ENCODE measurements around the gene SLC6A6. TPM values are rescaled to one million over a fixed set of nuclear protein-coding genes. Genes with fewer than 3 reads are reported as not detected.
"Not testable (repeated sequence)": the region's sequence is repeated elsewhere in the genome, so short reads cannot be mapped to it uniquely, and the experiment has no call there.

The SLC6A6 gene
- total RNA-seq, 2 donors from 2014 or later: 6.7 to 8.3 TPM

DNA sequence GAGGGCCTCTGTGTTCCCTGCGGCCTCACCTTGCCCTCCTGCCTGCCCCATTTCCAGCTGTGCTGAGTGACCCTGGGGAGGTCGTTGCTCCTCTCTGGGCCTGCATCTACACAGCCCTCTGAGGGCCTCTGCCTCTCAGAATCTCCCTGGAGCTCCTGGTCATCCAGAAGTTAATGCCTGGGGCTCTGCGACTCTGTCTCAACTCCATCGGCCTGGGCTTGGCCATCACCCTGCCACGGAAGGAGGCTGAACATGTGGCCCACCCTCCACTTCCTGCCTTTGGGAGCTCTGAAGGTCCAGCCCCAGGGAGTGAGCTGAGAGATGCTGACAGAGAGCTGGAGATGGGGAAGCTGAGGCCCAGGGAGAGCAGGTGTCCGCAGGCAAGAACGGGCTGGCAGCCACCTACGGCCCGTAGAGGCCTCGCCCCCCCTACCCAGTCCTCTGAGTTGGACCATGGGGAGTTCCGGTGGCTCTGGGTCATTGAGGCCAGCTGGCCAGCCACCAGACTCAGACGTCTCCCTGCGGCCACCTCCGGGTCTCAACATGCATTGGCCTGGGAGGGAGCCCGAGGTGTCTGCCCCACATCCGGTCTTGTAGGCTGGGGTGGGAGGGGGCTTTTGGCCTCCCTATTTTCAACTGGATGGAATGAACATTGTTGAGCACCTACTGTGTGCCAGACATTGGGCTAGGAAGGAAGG, 103.5 kb downstream of the SLC6A6 start:
- ATAC-seq: no peak
- intact Hi-C loops (cut with DNase I, micrococcal nuclease): loop anchor here in 1 of 2 donors (5.0 to 10.0 kb wide), 2 partner anchors 41 to 409 kb away; no protein-coding TSS in a partner anchor
- no peak for DNase-seq

DNA sequence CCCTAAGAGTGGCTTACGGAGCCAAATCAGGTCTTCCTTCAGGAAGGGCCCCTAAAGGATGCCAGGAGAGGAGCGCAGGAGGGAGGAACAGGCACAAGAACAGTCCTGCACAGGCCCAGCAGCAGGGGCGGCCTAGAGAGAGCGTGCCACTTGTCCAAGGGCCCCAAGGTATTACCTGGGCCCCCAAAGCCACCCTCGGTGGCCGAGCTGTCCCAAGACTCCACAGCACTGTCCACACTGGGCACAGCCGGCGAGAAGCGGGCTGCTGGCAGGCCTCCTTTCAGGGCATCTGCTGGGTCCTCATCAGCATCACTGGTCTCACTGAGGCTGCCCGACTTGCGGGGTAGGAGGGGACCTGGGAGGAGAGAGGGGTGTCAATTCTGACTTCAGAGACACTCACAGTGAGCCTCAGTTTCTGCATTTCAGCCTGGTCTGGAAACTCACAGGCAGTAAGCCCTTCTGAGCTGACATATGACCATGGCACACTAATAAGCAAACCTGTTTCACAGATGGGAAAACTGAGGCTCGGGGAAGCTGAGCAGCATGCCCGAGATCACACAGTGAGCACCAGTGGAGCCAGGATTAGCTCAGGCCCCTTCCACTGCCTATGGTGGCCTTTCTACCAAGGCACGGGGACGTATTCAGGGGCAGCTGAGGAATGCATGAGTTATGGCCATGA, 104.4 kb downstream of the SLC6A6 start:
- ATAC-seq (no peak), DNase-seq (no peak)
- intact Hi-C loops (cut with DNase I, micrococcal nuclease): loop anchor here in 1 of 2 donors (5.0 to 10.0 kb wide), 2 partner anchors 41 to 408 kb away; no protein-coding TSS in a partner anchor

DNA sequence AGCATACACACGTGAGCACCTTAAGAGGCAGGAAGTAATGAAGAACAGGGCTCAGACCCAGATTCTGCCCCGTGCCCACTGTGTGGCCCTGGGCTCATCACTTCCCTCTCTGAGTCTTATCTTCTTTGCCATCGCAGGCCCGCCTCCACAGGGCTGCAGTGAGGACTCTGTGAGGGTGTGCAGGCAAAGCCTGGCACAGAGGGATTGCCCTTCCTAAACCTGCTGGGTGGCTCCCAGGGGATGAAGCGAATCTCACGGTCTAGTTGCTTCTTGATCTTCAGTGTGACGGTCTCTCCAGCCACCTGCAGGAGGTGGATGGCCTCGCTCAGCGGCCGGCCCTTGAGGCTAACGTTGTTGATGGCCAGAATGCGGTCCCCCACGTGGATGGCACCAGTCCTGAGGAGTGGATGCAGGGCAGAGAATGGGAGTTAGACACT, 104.9 kb downstream of the SLC6A6 start:
- intact Hi-C loops (cut with DNase I, micrococcal nuclease): loop anchor here in 1 of 2 donors (5.0 to 10.0 kb wide), 2 partner anchors 40 to 407 kb away; no protein-coding TSS in a partner anchor
- ATAC-seq: no peak
- DNase-seq: no peak

DNA sequence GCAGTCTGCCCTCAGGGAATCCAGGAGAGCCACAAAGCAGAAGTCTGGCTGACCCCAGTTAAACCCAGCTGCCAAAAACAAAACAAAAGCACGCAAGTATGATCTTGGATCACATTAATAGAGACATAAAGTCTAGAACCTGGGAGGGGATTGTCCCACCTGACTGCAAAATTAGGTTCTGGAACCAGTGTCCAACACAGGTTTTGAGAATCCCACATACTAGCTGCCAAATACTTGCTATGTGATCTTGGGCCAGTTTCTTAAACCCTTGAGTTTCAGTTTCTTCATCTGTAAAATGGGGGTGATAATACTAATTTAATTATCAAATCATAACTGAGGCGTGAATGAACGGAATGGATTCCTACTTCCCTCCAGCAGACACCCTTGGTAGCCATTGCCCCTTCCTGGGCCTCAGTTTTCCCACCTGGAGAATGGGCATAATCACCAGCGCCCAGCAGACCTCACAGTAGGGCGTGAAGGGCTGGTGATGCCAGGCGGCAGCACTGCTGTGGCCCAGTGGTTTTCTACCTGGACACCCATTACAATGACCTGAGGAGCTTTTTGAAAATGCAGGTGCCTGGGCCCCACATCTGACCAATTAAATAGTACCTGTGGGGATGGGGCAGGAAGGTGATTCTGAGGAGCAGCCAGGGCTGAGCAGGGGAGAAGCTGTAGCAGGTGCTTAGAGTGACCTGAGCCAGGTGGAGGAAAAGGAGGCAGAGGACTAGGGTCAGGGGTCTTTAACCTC, 105.5 kb downstream of the SLC6A6 start:
- ATAC-seq (no peak), DNase-seq (no peak)
- intact Hi-C loops (cut with DNase I, micrococcal nuclease): loop anchor here in 1 of 2 donors (5.0 to 10.0 kb wide), 2 partner anchors 39 to 407 kb away; no protein-coding TSS in a partner anchor

DNA sequence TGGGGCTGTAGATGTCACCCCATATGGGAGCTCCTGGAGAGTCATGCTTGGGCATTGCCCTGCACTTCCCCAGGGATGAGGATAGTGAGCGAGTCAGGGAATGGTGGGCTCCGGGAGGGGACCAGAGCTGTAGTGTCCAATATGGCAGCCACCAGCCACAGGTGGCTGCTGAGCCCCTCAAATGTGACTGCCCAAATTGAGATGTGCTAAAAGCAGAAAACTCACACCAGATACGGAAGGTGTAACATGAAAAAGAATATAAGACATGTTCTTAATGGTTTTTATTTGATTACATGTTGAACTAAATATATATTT, 106.1 kb downstream of the SLC6A6 start:
- no peak for DNase-seq
- intact Hi-C loops (cut with DNase I, micrococcal nuclease): loop anchor here in 1 of 2 donors (5.0 to 10.0 kb wide), 2 partner anchors 39 to 406 kb away; no protein-coding TSS in a partner anchor

DNA sequence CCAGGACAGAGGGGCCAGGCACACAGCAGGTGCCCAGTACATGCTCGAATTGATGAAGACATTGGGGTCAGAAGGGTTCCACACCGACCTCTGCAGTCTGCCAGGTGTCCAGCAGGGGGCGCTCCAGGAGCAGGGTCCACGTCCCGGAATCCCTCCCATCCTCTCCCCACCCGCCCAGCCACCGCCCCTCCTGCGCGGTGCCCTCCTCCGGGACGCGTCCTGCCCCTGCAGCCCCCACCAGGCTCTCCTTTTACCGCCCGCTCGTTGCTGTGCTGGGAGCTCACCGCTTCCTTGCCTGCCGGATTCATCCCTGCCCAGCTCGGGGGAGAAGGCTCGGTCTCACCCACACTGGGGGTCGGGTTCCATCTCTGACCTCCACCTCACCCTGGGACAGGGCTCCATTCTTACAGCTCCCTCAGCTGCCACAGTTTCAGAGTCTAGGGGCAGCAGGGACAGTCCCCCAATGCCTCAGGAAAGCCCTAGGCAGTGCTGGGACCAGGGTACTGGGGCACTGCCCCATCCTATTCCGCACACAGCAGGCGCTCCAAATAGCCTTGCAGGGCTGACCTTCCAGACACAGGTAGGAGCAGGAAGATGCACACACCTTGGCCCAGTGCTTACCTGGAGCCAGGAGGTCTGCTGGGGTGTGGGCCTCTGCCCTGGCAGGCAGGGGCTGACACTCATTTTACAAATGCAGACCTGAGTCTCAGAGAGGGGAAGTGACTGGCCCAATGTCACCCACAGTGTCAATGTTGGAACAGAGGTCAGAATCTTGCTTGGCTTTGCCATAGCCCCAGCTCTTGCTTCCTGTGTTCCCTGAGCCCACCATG, 106.8 kb downstream of the SLC6A6 start:
- DNase-seq: peak in 1 of 2 donors; percentile 69
- intact Hi-C loops (cut with DNase I, micrococcal nuclease): loop anchor here in 1 of 2 donors (5.0 to 10.0 kb wide), 2 partner anchors 38 to 406 kb away; no protein-coding TSS in a partner anchor
- ATAC-seq: peak; percentile 74

More for the DNA sequence above, 106.1 kb downstream of the SLC6A6 start:
- ATAC-seq: no peak

DNA sequence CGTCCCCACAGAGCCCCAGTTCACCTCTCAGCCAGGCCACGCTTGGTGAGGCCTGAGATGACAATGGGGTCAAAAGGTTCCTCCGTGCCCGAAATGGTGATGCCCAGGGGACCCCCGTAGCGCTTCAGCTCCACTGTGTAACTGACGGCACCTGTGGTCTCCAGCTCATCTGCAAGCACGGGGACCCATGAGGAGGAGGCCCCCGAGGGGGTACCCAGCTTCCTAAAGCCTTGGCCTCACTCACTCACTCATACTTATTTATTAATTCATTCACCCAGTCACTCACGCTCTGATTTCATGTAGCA, 107.3 kb downstream of the SLC6A6 start:
- no peak for ATAC-seq
- DNase-seq: no peak

DNA sequence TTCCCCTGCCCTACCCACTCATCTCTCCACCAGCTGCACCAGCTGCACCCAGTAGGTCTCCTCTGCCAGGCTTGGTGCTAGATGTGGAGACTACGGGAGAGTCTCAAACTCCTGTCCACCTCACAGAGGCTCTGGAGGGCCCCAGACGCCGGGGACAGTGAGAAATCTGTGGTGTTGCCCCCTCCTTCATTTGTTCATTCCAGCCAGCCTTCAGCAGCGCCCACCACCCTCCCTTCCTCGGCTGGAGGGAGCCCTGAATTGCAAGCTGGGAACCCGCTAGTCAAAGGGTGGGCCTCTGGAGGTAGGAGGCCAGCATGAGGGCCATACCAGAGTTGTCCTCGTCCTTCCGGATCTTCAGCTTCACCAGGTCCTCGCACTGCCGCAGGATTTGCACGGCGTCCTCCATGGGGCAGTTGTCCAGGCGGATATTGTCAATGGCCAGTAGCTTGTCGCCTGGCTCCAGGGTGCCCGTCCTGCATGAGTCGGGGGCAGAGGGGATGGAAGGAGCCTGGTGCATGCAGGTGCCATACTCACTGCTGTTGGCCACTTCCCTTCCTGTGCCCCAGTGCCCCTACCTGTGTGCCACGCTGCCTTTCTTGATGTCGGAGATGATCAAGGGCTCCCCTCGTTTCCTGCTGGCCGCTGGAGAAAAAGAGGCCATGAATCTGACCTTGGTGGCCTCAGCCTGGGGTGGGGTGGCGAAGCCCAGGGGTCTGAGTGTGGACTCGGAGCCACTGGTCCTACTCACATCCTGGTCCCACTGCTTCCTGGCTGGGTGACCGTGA, 108.6 kb downstream of the SLC6A6 start:
- ATAC-seq (no peak), DNase-seq (peak in 1 of 2 donors; percentile 23)
- intact Hi-C loops (cut with DNase I, micrococcal nuclease): no loop called here

More for the DNA sequence above, 107.3 kb downstream of the SLC6A6 start:
- intact Hi-C loops (cut with DNase I, micrococcal nuclease): loop anchor here in 1 of 2 donors (5.0 to 10.0 kb wide), 2 partner anchors 38 to 405 kb away; no protein-coding TSS in a partner anchor

DNA sequence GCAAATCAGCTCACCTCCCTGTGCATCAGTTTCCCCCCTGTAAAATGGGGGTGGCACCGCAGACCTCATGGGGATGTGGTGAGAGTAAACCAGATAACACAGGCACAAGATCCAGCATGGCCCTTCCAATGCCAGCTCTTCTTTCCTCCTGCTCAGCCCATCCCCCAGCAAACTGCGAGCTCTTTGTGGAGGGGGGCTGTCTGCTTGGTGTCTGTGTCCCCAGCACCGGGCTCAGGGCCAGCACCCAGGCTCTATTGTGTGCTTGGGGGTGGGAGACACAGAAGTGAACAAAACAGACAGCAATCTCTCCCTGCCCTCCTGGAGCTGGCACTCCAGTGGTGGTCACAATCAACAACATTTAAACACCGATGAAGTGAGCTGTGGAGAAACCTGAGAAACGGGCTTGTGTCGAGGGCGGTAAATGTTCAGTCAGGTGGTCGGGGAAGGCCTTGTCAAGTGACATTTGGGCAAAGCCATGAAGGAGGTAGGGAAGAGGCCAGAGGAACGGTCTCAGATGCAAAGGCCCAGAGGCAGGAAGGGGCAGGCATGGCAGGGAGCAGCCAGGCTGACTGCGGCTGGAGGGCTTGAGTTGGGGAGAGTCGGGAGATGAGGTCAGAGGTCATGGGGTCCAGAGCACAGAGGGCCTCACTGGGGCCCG, 109.3 kb downstream of the SLC6A6 start:
- intact Hi-C loops (cut with DNase I, micrococcal nuclease): no loop called here
- DNase-seq: no peak

DNA sequence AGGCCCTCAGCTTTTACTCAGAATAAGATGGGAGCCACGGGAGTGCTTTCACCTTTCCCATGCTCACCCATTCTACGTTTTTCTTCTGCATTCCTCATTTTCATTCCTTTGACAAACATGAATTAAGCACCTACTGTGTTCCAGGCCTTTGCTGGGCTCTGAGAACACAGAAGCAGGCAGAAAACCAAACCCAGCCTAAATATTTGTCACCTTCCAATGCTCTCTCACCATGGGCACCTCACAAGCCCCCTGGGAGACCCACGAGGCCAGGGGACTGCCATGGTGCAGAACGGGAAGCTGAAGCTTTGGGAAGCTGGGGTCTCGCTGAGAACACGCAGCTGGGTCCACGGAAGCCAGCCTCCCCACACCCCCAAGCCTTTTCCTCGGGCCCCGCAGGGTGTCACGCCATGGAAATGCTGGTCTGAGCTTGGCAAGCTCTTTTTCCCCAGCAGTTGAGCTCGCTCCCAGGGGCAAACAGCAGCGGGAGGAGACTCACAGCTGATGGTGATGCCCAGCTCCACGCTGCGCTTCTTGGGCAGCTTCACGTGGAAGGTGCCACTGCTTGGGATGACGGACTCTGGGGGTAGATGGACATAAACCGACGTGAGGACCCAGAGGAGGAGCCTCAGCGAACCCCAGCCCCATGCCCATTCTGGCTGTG, 110.0 kb downstream of the SLC6A6 start:
- DNase-seq (no peak), ATAC-seq (no peak)
- intact Hi-C loops (cut with DNase I, micrococcal nuclease): no loop called here

More for the DNA sequence above, 109.3 kb downstream of the SLC6A6 start:
- no peak for ATAC-seq

DNA sequence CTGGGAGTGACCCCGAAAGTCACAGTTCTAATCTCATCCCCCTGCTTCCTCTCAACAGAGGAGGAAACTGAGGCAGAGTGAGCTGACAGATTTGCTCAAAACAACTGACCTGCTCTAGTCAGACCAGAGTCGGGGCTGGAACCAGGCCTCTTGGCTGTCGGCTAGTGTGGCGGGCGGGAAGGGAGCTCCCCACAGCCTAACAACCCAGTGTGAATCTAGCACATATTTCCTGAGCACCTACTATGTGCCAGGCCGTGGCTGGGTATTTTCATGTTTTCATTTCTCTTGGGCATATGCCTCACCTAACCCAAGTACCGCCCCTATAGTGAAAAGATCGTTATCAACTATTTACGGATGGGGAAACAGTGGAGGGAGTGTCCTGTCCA, 110.5 kb downstream of the SLC6A6 start:
- intact Hi-C loops (cut with DNase I, micrococcal nuclease): no loop called here
- ATAC-seq: no peak

DNA sequence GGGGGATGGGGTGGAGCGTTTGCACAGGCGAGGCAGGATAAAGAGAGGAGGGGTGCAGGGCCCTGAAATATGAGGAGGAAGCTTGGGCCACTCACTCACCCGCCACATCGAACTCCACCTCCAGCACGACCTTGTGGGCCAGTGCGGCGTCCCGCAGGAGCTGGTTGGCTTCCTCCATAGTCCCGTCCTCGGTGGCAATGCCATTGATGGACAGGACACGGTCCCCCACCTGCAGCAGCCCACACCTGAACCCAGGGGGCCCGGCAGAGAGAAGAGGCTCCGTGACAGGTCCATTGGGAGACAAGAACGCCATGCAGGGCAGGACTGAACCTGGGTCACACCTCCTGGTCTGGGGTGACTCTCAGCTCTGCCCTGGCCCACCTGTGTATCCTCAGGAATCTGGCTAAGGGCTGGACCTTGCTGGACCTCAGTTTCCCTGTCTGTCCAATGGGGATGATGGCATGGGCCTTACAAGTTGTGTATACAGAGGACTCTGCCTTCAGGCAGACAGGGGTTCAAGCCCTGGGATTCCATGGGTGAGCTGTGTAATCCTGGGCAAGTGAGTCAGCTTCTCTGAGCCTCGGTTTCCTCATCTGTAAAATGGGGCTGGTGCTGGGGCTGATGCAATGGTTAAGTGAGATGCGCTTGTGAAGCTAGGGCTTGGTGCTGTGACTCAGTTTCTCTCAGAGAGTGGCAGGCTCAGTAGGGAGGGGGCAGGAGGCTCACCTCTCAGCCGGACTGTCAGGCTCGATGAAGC, 111.3 kb downstream of the SLC6A6 start:
- DNase-seq: no peak
- ATAC-seq: no peak
- intact Hi-C loops (cut with DNase I, micrococcal nuclease): no loop called here

More for the DNA sequence above, 110.5 kb downstream of the SLC6A6 start:
- DNase-seq: no peak

DNA sequence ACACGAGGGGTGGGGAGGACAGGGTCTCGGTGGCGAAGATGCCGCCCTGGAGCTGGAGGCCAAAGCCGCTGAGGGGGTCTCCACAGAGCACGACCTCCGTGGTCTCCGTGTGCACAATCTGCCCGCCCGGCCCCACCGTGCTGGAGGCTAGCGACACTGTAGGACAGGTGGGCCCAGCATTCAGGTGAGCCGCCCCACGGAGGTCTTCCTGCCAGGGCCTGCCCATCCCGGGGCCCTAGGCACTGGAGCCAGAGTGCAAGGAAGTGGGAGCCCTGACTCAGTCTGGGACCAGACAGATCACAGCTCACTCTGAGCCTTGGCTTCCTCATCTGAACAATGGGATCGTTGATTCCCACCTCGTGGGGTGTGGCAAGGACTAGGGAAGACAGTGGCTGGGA, 111.9 kb downstream of the SLC6A6 start:
- intact Hi-C loops (cut with DNase I, micrococcal nuclease): no loop called here
- ATAC-seq: no peak
- no peak for DNase-seq

DNA sequence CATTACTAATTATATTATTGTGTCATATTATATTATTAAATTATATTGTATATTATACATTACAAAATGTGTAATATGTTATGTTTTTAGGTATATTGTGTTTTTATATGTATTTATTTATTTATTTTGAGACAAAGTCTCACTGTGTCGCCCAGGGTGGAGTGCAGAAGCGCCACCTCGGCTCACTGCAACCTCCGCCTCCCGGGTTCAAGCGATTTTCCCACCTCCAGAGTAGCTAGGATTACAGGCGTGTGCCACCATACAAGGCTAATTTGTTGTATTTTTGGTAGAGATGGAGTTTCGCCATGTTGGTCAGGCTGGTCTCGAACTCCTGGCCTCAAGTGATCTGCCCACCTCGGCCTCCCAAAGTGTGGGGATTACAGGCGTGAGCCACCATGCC, 113.1 kb downstream of the SLC6A6 start:
- intact Hi-C loops (cut with DNase I, micrococcal nuclease); ATAC-seq: not testable (repeated sequence)

DNA sequence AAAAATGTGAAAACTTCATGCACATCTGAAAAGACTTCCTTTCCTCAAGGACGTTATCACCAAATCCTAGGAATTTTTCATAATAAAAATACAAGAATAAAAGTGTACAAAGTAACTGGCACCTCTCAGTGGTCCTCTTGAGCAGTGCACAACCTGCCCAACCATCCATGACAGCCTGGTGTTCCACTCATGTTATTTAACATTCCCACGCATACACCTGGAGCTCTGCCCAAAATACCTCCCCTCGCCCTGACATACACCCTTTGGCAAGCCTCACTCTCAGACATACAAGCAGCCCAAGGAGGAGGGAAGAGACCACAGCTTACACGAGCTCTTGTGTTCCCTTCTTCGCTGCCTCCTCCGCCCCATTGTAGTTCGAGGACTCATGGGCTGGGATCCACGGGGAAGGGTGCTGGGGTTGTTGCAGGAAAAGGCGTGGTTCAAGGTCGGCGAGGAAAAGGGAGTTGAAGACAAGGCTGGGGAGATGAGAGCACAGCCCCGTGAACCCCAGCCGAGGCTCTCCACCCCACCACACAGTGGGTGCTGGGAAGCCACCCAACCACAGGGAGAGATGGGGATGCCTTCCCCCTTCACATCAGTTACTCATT, 114.4 kb downstream of the SLC6A6 start:
- intact Hi-C loops (cut with DNase I, micrococcal nuclease): no loop called here
- ATAC-seq (no peak), DNase-seq (no peak)

More for the DNA sequence above, 113.1 kb downstream of the SLC6A6 start:
- not testable (repeated sequence) for DNase-seq

Data from left colon (tissue), 2 donors.